Panc1 (cell line): ENCODE results near the gene TRIM62. TPM values are rescaled to one million over a fixed set of nuclear protein-coding genes. Genes with fewer than 3 reads are reported as not detected.

ENCODE experiments used
- ATAC-seq: fragments of 200-7000 bp; cut with Tn5 transposase; 2 replicates; pipeline ENCODE4 v1.9.1; 2020; ENCODE audit warnings: mild to moderate bottlenecking, moderate library complexity
- BruUV-seq: library from RNA; stranded (reverse); fragments of 400-500 nt; replicated peaks from 2 replicates; lab custom pipeline; 2021; lab: Mats Ljungman, UMichigan
- CTCF ChIA-PET: fragments of 300-600 bp; sonication (Branson Sonifier 250); formaldehyde crosslinking; loops from one replicate; lab custom pipeline; 2022; ENCODE audit warnings: antibody characterized with exemption; lab: Charles Lee
- POLR2A ChIA-PET: fragments of 300-600 bp; sonication (Branson Sonifier 250); formaldehyde crosslinking; loops from one replicate; lab custom pipeline; 2022; ENCODE audit warnings: antibody characterized with exemption; lab: Charles Lee
- DNase-seq: peaks from one replicate; pipeline ENCODE4 v3.0.0-alpha.2; 2010; ENCODE audit warnings: low read depth, low spot score
- H3K27ac ChIP-seq: 2 replicates; pipeline ENCODE4 v1.5.1; 2011; ENCODE audit warnings: mild to moderate bottlenecking, low read length, inconsistent platforms
- H3K27me3 ChIP-seq: fragments of 200-500 bp; sonication (Bioruptor generic); 2 replicates; pipeline ENCODE4 v1.6.0; 2014; ENCODE audit warnings: low read length, inconsistent platforms; ENCODE audit not compliant: control insufficient read depth, insufficient read depth
- H3K36me3 ChIP-seq: fragments of 200-500 bp; sonication (Bioruptor generic); 2 replicates; pipeline ENCODE4 v1.5.1; 2014; ENCODE audit warnings: inconsistent platforms, mild to moderate bottlenecking, low read length, moderate library complexity; ENCODE audit not compliant: control insufficient read depth, insufficient read depth
- H3K4me1 ChIP-seq: 2 replicates; pipeline ENCODE4 v1.5.1; 2011; ENCODE audit warnings: inconsistent platforms, mild to moderate bottlenecking, low read length, moderate library complexity; ENCODE audit not compliant: control insufficient read depth, insufficient read depth
- H3K4me3 ChIP-seq, 2 experiments: 2 replicates each; pipeline ENCODE4 v1.5.1; 2011 to 2012; ENCODE audit warnings: low read depth in 2 of 2, low read length in 2 of 2, mild to moderate bottlenecking in 2 of 2, inconsistent platforms in 1 of 2, moderate library complexity in 1 of 2
- H3K9me3 ChIP-seq: fragments of 200-500 bp; sonication (Bioruptor generic); 2 replicates; pipeline ENCODE4 v1.5.1; 2014; ENCODE audit warnings: low read depth, mild to moderate bottlenecking, inconsistent platforms, low read length, moderate library complexity; ENCODE audit not compliant: control insufficient read depth, insufficient read depth
- CTCF ChIP-seq: fragments of 450-650 bp; IDR thresholded peaks from 2 replicates; pipeline ENCODE4 v1.5.1; 2017; ENCODE audit warnings: mild to moderate bottlenecking
- POLR2AphosphoS5 ChIP-seq: IDR thresholded peaks from 2 replicates; pipeline ENCODE4 v1.6.1; 2012; ENCODE audit warnings: mild to moderate bottlenecking, low read depth, low read length, moderate library complexity
- REST ChIP-seq, 2 experiments: IDR thresholded peaks; 2 replicates each; pipeline ENCODE4 v1.6.1; 2011 to 2012; ENCODE audit warnings: low read depth in 2 of 2, control low read depth in 1 of 2, low read length in 1 of 2, mild to moderate bottlenecking in 1 of 2, moderate library complexity in 1 of 2; ENCODE audit not compliant: insufficient read depth in 1 of 2
- SIN3A ChIP-seq: IDR thresholded peaks from 2 replicates; pipeline ENCODE4 v1.6.1; 2012; ENCODE audit warnings: low read depth, mild to moderate bottlenecking, low read length, moderate library complexity, borderline replicate concordance; ENCODE audit not compliant: insufficient read depth
- TCF7L2 ChIP-seq: IDR thresholded peaks from 2 replicates; pipeline ENCODE4 v1.6.1; 2011; ENCODE audit warnings: mild to moderate bottlenecking, low read depth, low read length, inconsistent platforms
- in situ Hi-C: cut with HindIII; loops from 2 replicates; pipeline ENCODE4 v1.10.0; 2016; ENCODE audit warnings: low sequenced_read_pairs, low pct_unique_long_range_greater_than_20kb
- intact Hi-C: fragments of 100-400 bp; cut with micrococcal nuclease; formaldehyde crosslinking; loops from one replicate; pipeline ENCODE4 v1.10.0; 2022; ENCODE audit not compliant: unreplicated experiment
- total RNA-seq: library from RNA; stranded (reverse); gene quantifications from one replicate; pipeline ENCODE4 v1.2.1, GENCODE V29; 2021; ENCODE audit not compliant: unreplicated experiment

TRIM62 gene
- total RNA-seq, 1 experiment from 2014 or later, result 7.4 TPM

- ChIA-PET CTCF (no interaction called here), POLR2A (no interaction called here)
- H3K9me3 ChIP-seq, result peaks cover 14% of the 10 kb centered on the region
- no peak overlapping the region for H3K27ac ChIP-seq
- peaks cover 4% of the 10 kb centered on the region; the same call in 1 of the 2 replicates for H3K27me3 ChIP-seq
- BruUV-seq, result no TSS peak
- H3K36me3 ChIP-seq, result no peaks in the 10 kb centered on the region
- H3K4me3 ChIP-seq, result no peak overlapping the region
- ATAC-seq, result no peak
- intact Hi-C loops, result no loop called here
- TF ChIP-seq REST (IDR thresholded peaks at IDR 0.05; ENCODE audit: insufficient read depth in 1 of 2, low read depth in 2 of 2, low read length in 1 of 2) (no peak), SIN3A (no peak), CTCF (no peak), POLR2AphosphoS5 (no peak), TCF7L2 (no peak)
- in situ Hi-C loops, result no loop called here
- no peak for DNase-seq
- H3K4me1 ChIP-seq, result no peaks in the 10 kb centered on the region; the same call in 1 of the 2 replicates
These were observed 42.4 kb upstream of the TRIM62 start for GRCh38 chr1:33224166-33224707.

GRCh38 chr1:33222381-33222780 lies 40.5 kb upstream of the TRIM62 start:
- intact Hi-C loops (no loop called here), in situ Hi-C loops (no loop called here)
- no peak overlapping the region for H3K4me3 ChIP-seq
- peaks cover 2% of the 10 kb centered on the region; the same call in 1 of the 2 replicates for H3K27me3 ChIP-seq
- CTCF ChIA-PET, result no interaction called here
- no peak for DNase-seq
- TF ChIP-seq TCF7L2 (no peak), SIN3A (no peak), REST (IDR thresholded peaks at IDR 0.05; ENCODE audit: insufficient read depth in 1 of 2, low read depth in 2 of 2, low read length in 1 of 2) (no peak), CTCF (no peak), POLR2AphosphoS5 (no peak)
- no peaks in the 10 kb centered on the region; the same call in 1 of the 2 replicates for H3K4me1 ChIP-seq
- peaks cover 14% of the 10 kb centered on the region for H3K9me3 ChIP-seq
- no peaks in the 10 kb centered on the region for H3K36me3 ChIP-seq
- H3K27ac ChIP-seq, result no peak overlapping the region
- POLR2A ChIA-PET, result no interaction called here
- BruUV-seq, result no TSS peak
- ATAC-seq, result no peak
